Superior temporal gyrus (tissue), 1 donor: ENCODE measurements around the gene ADSL.

Experiments
- DNase-seq: peaks from one replicate; pipeline ENCODE4 v3.0.0-alpha.2; 2016; ENCODE audit errors: extremely low spot score

ADSL gene

GRCh38 chr22:40404251-40405177, 58.2 kb downstream of the ADSL start:
- DNase-seq, result no peak

DNA sequence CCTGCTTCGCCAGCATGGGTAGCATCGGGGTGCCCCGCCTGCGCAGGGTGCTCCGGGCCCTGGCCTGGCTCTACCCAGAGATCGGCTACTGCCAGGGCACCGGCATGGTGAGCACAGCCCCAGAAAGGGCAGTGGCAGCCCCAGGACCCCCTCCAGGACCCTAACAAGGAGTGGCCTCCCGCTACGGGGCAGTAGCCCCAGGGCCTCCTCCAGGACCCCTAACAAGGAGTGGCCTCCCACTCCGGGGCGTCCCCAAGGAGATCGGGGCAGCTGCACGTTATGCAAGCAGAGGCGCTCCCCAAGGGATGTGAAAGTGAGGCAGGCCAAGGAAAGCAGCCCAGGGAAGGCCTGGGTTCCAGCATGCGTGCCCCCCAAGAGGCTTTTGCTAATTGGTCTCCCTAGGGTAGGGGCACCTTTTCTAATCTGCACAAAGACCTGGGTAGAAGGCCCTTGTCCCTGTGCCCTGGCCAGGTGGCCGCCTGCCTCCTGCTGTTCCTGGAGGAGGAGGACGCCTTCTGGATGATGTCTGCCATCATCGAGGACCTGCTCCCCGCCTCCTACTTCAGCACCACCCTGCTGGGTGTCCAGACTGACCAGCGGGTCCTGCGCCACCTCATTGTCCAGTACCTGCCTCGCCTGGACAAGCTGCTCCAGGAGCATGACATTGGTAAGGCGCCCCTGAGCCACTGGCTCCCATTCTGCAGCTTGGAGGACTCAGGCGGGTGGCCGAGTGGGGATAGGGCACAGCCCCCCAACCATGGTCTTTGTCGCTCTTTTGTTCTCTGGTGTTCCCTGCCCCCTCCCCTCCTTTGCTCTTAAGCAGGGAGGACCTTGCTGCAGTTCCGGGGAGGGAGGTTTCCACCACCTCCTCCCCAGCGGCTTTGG, 59.1 kb downstream of the ADSL start:
- DNase-seq, result no peak

DNA sequence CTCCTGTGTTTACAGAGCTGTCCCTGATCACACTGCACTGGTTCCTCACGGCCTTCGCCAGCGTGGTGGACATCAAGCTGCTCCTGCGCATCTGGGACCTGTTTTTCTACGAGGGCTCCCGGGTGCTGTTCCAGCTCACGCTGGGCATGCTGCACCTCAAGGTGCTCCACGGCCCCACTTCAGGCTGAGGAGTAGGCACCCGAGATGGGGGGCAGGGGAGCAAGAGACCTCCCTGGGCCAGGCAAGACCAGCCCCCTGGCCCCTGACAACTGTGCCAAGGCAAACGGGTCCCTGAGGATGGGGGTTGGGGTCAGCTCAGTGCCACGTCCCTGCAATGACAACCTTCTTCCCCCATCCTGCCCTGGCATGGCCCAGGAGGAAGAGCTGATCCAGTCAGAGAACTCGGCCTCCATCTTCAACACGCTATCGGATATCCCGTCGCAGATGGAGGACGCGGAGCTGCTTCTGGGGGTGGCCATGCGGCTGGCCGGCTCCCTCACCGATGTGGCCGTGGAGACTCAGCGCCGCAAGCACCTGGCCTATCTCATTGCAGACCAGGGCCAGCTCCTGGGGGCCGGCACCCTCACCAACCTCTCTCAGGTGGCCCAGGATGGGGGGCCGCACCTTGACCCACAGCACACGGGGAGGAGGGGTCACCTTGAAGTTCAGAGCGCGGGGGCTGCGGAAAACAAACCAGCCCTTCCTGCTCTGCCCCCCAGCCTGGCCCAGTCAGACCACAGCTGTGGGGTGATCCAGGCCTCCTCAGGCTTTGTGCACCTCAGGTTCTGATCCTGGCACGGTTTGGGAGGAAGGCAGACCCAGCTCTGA, 60.0 kb downstream of the ADSL start:
- DNase-seq, result no peak

DNA sequence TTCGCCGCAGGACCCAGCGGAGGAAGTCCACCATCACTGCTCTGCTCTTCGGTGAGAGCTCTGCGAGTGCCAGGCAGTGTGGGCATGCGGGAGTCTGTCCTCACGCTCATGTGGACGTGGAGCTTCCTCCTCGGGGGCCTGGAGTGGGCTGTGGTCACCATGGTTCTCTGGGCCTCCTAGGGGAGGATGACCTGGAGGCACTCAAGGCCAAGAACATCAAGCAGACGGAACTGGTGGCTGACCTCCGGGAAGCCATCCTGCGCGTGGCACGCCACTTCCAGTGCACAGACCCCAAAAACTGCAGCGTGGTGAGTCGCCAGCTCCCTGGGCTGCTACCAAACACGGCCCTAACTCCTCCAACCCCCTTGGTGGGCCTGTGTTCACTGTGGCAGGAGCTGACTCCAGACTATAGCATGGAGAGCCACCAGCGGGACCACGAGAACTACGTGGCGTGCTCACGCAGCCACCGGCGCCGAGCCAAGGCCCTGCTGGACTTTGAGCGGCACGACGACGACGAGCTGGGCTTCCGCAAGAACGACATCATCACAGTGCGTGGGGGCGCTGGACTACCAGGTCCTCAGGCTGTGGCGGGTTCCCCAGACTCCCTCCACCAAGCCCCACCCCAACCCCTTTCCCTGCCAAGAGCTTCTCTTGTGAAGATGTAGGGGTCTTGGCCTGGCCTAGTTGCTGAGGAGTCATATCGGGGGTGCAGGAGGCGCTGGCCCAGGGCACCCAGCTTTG, 60.9 kb downstream of the ADSL start:
- DNase-seq, result no peak

GRCh38 chr22:40407831-40408717, 61.8 kb downstream of the ADSL start:
- no peak for DNase-seq

DNA sequence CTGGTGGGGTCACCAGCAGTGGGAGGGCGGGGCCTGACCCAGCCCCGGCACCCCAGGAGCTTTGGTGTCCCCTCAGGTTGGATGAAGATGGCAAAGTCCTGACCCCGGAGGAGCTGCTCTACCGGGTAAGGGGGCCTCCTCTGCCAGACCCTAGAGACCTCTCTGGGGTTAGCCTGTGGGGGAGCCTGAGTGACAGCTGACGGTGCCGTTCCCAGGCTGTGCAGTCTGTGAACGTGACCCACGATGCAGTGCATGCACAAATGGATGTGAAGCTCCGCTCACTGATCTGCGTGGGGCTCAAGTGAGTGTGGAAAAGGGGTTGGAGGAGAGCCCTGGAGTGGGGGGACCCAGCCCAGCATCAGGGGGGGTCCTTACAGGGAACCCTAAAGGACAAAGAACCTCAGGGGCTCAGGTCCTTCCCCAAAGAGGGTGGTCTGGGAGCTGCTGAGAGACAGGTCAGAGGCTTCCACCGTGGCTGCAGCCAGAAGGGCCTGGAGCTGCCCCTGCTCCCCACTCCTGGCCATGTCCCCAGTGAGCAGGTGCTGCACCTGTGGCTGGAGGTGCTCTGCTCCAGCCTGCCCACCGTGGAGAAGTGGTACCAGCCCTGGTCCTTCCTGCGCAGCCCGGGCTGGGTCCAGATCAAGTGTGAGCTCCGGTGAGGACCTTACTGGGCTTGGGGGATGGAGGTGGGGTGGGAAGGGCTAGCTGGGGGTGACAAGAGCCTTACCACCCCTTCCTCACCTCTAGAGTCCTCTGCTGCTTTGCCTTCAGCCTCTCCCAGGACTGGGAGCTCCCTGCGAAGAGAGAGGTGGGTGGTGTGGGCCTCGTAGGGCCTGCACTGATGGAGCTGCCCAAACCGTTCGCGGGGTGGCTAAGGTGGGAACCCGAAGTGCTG, 62.7 kb downstream of the ADSL start:
- no peak for DNase-seq

- DNase-seq, result no peak
These were observed 63.4 kb downstream of the ADSL start for GRCh38 chr22:40409613-40410113.

GRCh38 chr22:40410272-40410671, 64.0 kb downstream of the ADSL start:
- no peak for DNase-seq

GRCh38 chr22:40410731-40411505, 64.6 kb downstream of the ADSL start:
- DNase-seq, result no peak

DNA sequence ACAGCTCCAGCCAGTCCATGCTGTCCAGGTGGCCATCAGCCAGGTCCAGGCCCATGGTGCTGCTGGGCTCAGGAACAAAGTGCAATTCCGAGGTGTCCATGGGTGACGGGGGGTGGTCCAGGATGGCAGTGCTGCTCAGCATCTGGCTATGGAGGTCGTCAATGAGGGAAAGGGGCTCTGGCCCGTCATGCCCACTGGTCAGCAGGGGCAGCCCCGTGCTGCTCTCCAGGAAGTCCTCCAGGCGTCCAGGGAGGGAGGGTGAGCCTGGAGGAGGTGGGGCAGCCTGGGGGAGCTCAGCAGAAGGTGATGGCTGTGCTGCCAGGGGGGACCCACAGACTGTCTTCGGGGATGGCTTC, 65.2 kb downstream of the ADSL start:
- DNase-seq, result no peak

DNA sequence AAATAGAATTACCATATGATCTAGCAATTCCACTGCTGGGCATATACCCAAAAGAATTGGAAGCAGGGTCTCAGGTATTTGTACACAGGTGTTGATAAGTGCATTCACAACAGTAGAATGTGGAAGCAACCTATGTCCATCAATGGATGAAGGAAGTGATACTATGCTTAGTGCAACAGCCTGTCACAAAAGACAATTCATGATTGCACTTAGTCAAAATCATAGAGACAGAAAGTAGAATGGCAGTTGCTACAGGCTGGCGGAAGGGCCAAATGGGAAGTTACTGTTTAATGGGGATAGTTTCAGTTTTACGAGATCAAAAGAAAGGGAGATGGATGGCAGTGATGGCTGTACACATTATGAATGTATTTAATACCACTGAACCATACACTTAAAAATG, 66.1 kb downstream of the ADSL start:
- no peak for DNase-seq

DNA sequence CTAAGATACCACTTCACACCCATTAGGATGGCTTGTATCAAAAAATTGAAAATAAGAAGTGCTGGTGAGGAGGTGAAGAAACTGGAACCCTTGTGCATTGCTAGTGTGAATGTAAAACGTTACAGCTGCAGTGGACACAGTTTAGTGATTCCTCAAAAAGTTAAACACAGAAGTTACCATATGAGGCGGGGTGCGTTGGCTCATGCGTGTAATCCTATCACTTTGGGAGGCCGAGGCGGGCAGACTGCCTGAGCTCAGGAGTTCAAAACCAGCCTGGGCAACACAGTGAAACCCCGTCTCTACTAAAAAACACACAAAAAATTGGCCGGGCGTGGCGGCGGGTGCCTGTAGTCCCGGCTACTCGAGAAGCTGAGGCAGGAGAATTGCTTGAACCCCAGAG, 67.6 kb downstream of the ADSL start:
- DNase-seq, result no peak

DNA sequence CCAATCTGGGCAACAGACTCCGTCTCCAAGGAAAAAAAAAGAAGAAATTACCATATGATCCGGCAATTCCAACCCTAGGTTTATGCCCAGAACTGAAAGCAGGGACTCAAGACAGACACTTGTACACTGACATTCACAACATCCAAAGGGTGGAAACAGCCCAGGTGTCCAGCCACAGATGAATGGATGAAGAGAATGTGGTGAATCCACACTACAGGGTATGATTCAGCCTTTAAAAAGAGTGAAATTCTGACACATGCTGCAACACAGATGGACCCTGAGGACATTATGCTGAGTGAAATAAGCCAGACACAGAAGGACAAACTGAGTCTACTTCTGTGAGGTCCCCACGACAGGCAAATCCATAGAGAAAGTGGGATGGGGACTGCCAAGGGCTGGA, 68.0 kb downstream of the ADSL start:
- DNase-seq, result no peak

- DNase-seq, result no peak
These were observed 68.7 kb downstream of the ADSL start for GRCh38 chr22:40414838-40415505.

- DNase-seq, result no peak
These were observed 69.4 kb downstream of the ADSL start for GRCh38 chr22:40415531-40416266.

DNA sequence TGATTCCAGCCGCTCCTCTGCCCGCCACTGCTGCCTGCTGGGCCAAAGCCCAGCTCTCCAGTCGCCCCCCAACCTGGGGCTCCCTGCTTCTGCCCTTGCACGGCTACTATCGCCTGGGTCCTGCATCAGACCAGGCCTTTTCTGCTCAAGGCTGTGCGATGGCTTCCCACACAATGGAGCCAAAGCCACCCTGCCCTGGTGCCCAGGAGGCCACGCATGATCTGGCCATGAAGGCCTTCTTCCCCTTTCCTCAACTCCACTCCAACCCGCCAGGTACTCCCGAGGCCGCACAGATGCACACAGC, 69.9 kb downstream of the ADSL start:
- DNase-seq, result no peak

DNA sequence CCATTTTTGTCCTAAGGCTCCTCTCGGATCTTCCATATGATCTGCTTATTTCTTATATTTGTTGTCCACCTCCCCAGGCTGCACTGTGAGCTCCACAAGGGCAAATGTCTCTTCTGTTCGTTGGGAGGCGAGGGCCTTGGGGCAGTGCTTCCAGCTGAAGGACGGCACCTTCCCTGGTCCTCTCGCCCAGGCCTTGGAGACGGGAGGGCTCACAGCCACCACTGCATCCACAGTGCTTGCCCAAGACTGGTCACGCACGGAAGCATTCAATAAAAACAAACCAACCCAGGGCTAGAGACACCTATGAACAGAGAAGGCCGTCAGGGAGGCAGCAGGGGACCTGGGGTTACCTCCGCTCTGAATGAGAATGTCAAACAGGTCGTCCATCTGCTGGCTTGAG, 70.3 kb downstream of the ADSL start:
- DNase-seq, result no peak
